ENCODE data around the gene SYNDIG1.

- TF ChIP-seq CTCF (IDR thresholded peaks at IDR 0.05; ENCODE audit: insufficient read depth, low read depth, low read length) = no peak
- no peak for TF ChIP-seq EZH2 (IDR thresholded peaks at IDR 0.05; ENCODE audit: insufficient read depth, low read length)
These were observed 60.8 kb downstream of the SYNDIG1 start for GRCh38 chr20:24530131-24530680.

All from astrocyte (in vitro differentiated cells and primary cell).